Loucy (cell line): ENCODE results near the gene HPSE2.
"Not testable (repeated sequence)": the region's sequence is repeated elsewhere in the genome, so short reads cannot be mapped to it uniquely, and the experiment has no call there.

Experiments
- EZH2phosphoT487 ChIP-seq: fragments of 200-600 bp; IDR thresholded peaks from 2 replicates; pipeline ENCODE4 v1.6.1; 2018; ENCODE audit warnings: antibody characterized with exemption, mild to moderate bottlenecking, moderate library complexity, borderline replicate concordance
- TF ChIP-seq, protein P1 (sequence below): fragments of 200-600 bp; sonication (generic); conservative IDR thresholded peaks from 2 replicates; pipeline ENCODE4 v1.5.1; 2014; ENCODE audit warnings: mild to moderate bottlenecking, antibody characterized with exemption, low read length

DNA sequence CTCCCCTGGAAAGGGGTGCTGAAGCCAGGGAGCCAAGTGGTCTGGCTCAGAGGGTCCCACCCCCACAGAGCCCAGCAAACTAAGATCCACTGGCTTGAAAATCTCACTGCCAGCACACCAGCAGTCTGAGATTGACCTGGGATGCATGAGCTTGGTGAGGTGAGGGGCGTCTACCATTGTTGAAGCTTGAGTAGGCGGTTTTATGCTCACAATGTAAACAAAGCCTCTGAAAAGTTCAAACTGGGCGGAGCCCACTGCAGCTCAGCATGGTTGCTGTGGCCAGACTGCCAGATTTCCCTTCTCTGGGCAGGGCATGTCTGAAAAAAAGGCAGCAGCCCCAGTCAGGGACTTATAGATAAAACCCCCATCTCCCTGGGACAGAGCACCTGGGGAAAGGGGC, 102.8 kb downstream of the HPSE2 start:
- TF ChIP-seq, protein P1, sequence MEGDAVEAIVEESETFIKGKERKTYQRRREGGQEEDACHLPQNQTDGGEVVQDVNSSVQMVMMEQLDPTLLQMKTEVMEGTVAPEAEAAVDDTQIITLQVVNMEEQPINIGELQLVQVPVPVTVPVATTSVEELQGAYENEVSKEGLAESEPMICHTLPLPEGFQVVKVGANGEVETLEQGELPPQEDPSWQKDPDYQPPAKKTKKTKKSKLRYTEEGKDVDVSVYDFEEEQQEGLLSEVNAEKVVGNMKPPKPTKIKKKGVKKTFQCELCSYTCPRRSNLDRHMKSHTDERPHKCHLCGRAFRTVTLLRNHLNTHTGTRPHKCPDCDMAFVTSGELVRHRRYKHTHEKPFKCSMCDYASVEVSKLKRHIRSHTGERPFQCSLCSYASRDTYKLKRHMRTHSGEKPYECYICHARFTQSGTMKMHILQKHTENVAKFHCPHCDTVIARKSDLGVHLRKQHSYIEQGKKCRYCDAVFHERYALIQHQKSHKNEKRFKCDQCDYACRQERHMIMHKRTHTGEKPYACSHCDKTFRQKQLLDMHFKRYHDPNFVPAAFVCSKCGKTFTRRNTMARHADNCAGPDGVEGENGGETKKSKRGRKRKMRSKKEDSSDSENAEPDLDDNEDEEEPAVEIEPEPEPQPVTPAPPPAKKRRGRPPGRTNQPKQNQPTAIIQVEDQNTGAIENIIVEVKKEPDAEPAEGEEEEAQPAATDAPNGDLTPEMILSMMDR = not testable (repeated sequence)
- TF ChIP-seq EZH2phosphoT487 = not testable (repeated sequence)
